ENCODE data around the gene MRPL23.

Gene MRPL23

DNA sequence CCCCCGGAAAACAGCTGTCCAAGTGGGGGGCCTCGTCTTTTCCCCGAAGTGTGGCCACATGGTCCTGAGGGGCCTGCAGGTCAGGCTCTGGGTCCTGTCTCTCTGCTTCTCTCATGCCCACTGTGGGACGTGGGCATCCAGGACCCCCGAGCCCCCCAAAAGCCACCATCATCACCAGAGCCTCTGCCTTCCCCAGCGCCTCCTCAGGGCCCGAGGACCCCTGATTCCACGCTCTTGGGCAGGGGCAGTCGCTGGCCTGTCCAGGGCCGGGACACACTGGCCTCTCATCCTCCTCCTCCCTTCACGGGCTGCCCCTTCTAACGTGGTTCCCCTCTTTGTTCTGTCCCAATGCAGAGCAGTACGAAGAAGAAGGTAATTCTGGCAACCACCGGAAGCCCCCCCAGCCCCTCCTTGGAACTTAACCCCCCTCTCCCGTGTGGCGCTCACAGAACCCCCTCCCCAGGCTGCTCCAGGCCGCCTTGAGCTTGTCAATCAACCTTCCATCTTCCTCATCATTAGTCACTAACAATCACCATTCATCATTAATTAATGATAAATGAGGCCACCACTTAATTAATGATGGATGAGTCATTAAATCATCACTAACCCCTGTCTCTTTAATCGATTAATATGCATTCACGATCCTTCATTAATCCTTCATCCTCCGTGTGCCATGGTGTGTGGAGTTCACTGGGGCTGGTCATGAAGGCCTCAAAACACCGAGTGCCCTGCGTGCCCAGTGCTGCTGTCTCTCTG, 23.8 kb upstream of the MRPL23 start:
- Histone ChIP-seq H3K27me3 (ENCODE audit: insufficient read depth, insufficient read length) (no peaks in the 10 kb centered on the region), H3K4me1 (ENCODE audit: insufficient read depth, insufficient read length) (peaks cover 26% of the 10 kb centered on the region), H3K9me3 (ENCODE audit: insufficient read depth, low read length) (no peaks in the 10 kb centered on the region), H3K9ac (ENCODE audit: insufficient read length, low read depth) (no peak overlapping the region), H3K36me3 (ENCODE audit: insufficient read depth, insufficient read length, low read length) (no peaks in the 10 kb centered on the region), H3K4me3 (ENCODE audit: insufficient read length, low read depth) (no peak overlapping the region)
- DNase-seq (ENCODE audit: low read depth, low spot score): no peak
- TF ChIP-seq SUZ12 (IDR thresholded peaks at IDR 0.05; ENCODE audit: extremely low read depth, insufficient read depth, insufficient read length) (no peak), YY1 (IDR thresholded peaks at IDR 0.05; ENCODE audit: insufficient read depth, insufficient read length) (no peak), ZNF274 (IDR thresholded peaks at IDR 0.05; ENCODE audit: low read depth, low read length) (no peak)

DNA sequence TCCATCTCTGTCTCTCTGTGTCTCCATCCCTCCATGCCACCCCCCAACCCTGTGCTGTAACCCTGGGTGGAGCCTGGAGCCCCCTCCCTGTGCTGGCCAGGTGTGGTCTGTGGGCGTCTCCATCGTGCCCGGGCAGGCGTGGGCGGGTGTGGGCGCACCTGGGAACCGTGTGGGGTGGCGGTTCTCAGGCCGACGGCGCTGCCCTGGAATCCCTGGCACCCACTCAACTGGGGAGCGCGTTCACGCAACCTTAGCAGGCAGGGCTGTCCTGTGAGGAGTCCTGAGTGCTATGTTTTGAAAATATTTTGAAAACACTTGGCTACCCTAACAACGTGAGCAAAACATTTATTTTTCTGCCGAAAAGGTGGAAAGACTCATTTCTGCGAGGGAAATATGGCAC, 23.0 kb upstream of the MRPL23 start:
- Histone ChIP-seq H3K4me1 (ENCODE audit: insufficient read depth, insufficient read length) (peaks cover 27% of the 10 kb centered on the region), H3K9ac (ENCODE audit: insufficient read length, low read depth) (no peak overlapping the region), H3K36me3 (ENCODE audit: insufficient read depth, insufficient read length, low read length) (no peaks in the 10 kb centered on the region), H3K4me3 (ENCODE audit: insufficient read length, low read depth) (no peak overlapping the region), H3K9me3 (ENCODE audit: insufficient read depth, low read length) (no peaks in the 10 kb centered on the region), H3K27me3 (ENCODE audit: insufficient read depth, insufficient read length) (no peaks in the 10 kb centered on the region)
- DNase-seq (ENCODE audit: low read depth, low spot score): no peak
- TF ChIP-seq ZNF274 (IDR thresholded peaks at IDR 0.05; ENCODE audit: low read depth, low read length) (no peak), YY1 (IDR thresholded peaks at IDR 0.05; ENCODE audit: insufficient read depth, insufficient read length) (no peak)

DNA sequence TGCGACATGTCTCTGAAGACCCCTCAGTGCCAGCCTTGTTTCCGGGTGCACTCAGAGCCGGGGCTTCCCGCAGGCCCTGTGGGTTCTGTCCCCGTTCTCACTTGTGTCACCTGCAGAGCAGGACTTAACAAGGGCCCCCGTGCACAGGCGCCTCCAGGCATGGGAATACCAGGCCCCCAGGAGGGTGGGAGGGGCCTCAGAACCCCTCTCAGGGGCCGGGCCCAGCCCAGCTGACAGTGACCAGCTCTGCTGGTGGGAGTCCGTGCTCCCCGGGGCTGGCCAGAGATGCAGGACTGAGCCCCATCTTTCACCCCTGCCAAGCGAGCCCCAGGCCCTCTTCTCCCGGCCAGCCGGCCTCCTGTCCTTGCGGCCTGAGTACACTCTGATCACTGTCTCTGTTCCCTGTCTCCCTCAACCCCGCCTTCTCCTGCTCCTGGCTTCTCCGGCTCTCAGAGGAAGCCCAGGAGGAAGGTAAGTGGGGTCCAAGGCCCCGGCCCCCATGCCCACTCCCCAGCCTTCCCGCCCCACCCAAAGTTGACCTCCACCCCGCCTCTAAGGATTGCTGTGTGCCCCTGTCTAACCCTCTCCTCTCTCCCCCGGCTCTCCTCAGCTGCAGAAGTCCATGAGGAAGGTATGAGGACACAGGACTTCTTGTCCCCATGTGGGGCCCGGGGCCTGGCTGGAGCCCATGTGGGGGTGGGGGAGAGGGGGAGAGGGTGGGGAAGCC, 22.3 kb upstream of the MRPL23 start:
- H3K9me3 ChIP-seq (ENCODE audit: insufficient read depth, low read length): no peaks in the 10 kb centered on the region
- H3K4me3 ChIP-seq (ENCODE audit: insufficient read length, low read depth): no peak overlapping the region
- H3K27me3 ChIP-seq (ENCODE audit: insufficient read depth, insufficient read length): no peaks in the 10 kb centered on the region
- H3K9ac ChIP-seq (ENCODE audit: insufficient read length, low read depth): no peak overlapping the region
- H3K4me1 ChIP-seq (ENCODE audit: insufficient read depth, insufficient read length): peaks cover 27% of the 10 kb centered on the region
- no peak for TF ChIP-seq SUZ12 (IDR thresholded peaks at IDR 0.05; ENCODE audit: extremely low read depth, insufficient read depth, insufficient read length)
- TF ChIP-seq ZNF274 (IDR thresholded peaks at IDR 0.05; ENCODE audit: low read depth, low read length): no peak
- no peak for TF ChIP-seq YY1 (IDR thresholded peaks at IDR 0.05; ENCODE audit: insufficient read depth, insufficient read length)
- no peak for DNase-seq (ENCODE audit: low read depth, low spot score)
- H3K36me3 ChIP-seq (ENCODE audit: insufficient read depth, insufficient read length, low read length): no peaks in the 10 kb centered on the region

DNA sequence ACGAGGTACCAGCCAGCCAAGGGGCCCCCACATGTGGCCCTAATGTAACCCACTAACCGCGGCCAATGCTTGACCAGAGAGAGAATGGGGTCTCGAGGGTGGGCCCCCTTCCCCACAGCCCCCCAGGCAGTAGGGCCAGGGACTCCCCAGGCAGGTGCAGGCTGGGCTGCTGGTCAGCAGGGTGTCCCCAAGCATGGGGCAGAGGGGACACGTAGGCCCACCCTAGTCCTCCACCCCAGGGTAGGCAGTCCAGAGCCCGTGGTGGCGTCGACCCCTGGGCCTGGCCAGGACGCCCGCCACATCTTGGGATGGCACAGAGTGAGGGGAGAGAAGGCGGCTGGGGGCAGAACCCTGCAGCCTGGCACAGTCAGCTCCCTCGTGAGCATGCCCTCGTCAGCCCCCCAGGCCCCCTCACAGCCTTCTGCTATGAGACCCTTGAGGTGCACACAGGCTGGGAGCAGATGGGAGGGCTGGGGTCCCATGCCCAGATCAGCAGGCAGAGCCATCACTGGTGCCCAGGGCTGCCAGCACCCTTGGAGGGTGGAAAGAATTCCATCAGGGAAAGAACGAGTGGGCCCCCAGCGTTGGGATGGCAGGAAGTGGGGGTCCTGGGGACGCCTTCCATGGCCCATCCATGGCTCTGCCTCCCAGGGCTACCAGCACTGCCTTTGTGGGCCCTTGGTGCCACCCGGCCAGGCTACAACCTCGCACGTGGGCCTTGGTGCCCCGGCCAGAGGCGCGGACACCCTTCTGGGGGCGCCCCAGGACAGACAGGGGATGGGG, 21.6 kb upstream of the MRPL23 start:
- Histone ChIP-seq H3K9me3 (ENCODE audit: insufficient read depth, low read length) (no peaks in the 10 kb centered on the region), H3K27me3 (ENCODE audit: insufficient read depth, insufficient read length) (no peaks in the 10 kb centered on the region), H3K36me3 (ENCODE audit: insufficient read depth, insufficient read length, low read length) (no peaks in the 10 kb centered on the region), H3K4me3 (ENCODE audit: insufficient read length, low read depth) (no peak overlapping the region), H3K9ac (ENCODE audit: insufficient read length, low read depth) (no peak overlapping the region), H3K4me1 (ENCODE audit: insufficient read depth, insufficient read length) (peaks cover 27% of the 10 kb centered on the region)
- no peak for TF ChIP-seq ZNF274 (IDR thresholded peaks at IDR 0.05; ENCODE audit: low read depth, low read length)
- no peak for TF ChIP-seq SUZ12 (IDR thresholded peaks at IDR 0.05; ENCODE audit: extremely low read depth, insufficient read depth, insufficient read length)
- no peak for TF ChIP-seq YY1 (IDR thresholded peaks at IDR 0.05; ENCODE audit: insufficient read depth, insufficient read length)
- DNase-seq (ENCODE audit: low read depth, low spot score): no peak

DNA sequence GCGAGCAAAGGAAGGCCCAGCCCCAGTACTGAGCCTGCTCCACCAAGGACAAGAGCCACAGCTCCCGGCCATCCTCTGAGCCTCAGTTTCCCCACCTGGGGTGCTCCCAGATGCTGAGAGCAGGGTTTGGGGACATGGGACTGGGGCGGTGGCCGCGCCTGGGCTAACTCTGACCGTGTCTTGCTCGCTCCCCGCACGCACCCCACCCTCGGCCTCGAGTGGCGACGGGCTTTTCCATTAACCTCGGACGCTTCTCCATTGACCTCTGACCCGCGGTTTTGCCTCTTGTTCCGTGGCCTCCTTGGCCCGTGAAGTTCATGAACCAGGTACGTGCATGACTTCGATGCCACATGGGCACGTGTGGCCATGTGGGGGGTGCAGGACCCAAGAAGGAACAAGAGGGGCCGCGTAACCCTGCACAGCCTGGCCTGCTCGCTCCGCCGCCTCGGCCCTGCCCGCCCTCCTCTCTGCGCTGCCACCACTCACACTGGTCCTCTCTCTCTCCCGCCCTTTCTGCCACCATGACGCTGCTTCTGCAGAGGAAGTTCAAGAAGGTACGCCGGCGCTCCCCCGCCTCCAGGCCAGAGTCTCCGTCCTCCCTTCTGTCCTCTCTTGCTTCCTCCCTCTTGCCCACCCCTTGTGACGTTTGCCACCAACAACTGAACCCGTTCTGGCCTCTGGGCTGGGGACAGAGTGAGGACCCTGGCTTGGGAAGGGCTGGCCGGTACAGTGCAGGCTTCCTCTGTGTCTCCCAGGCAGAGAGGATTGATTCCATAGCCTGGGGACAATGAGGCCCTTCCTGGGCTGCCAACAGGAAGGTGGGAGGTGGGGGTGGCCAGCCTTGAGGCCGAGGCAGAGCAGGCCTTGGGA, 20.7 kb upstream of the MRPL23 start:
- H3K27me3 ChIP-seq (ENCODE audit: insufficient read depth, insufficient read length): no peaks in the 10 kb centered on the region
- H3K4me3 ChIP-seq (ENCODE audit: insufficient read length, low read depth): no peak overlapping the region
- TF ChIP-seq ZNF274 (IDR thresholded peaks at IDR 0.05; ENCODE audit: low read depth, low read length): no peak
- no peak for TF ChIP-seq YY1 (IDR thresholded peaks at IDR 0.05; ENCODE audit: insufficient read depth, insufficient read length)
- TF ChIP-seq SUZ12 (IDR thresholded peaks at IDR 0.05; ENCODE audit: extremely low read depth, insufficient read depth, insufficient read length): no peak
- peaks cover 24% of the 10 kb centered on the region for H3K4me1 ChIP-seq (ENCODE audit: insufficient read depth, insufficient read length)
- no peak overlapping the region for H3K9ac ChIP-seq (ENCODE audit: insufficient read length, low read depth)
- H3K36me3 ChIP-seq (ENCODE audit: insufficient read depth, insufficient read length, low read length): no peaks in the 10 kb centered on the region
- H3K9me3 ChIP-seq (ENCODE audit: insufficient read depth, low read length): no peaks in the 10 kb centered on the region
- no peak for DNase-seq (ENCODE audit: low read depth, low spot score)

DNA sequence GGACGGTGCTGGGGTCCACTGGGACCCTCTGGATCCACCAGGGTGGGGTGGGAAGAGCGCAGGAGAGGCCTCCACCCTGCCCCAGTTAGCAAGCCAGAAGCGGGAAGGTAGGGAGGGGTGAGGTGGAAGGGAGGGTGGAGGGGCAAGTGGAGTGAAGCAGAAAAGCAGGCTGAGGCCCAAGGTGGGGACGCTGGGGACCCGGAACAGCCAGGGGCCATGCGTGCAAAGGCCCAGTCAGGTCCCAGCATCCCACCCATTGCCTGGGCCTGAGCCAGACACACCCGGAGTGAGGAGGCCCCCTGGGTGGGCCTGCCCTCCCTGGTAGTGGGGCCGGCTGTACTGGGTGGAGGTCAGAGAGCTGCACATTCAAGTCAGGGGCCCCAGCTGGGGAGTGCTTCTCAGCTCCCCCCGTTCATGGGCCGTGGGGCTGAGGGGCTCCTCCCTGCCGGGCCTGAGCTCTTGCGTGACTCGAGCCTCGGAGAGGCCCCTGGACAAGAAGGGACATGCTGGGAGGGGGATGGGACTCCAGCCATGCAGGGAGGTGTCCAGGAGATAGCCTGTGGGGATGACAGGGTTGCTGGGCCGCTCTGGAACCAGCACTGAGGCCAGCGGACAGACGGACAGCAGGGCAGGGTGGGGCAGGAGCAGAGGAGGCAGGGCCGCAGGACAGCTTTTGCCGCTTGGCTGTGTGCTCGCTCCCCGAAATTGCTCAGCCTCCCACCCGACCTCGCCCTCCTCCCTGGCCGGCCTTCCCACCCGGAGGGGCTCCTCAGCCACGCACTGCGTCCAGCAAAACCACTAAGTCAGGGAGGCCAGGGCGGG, 19.9 kb upstream of the MRPL23 start:
- Histone ChIP-seq H3K9ac (ENCODE audit: insufficient read length, low read depth) (peak overlapping the region; percentile 42), H3K27me3 (ENCODE audit: insufficient read depth, insufficient read length) (no peaks in the 10 kb centered on the region), H3K4me3 (ENCODE audit: insufficient read length, low read depth) (no peak overlapping the region), H3K4me1 (ENCODE audit: insufficient read depth, insufficient read length) (peaks cover 22% of the 10 kb centered on the region), H3K36me3 (ENCODE audit: insufficient read depth, insufficient read length, low read length) (no peaks in the 10 kb centered on the region), H3K9me3 (ENCODE audit: insufficient read depth, low read length) (no peaks in the 10 kb centered on the region)
- TF ChIP-seq SUZ12 (IDR thresholded peaks at IDR 0.05; ENCODE audit: extremely low read depth, insufficient read depth, insufficient read length) (no peak), YY1 (IDR thresholded peaks at IDR 0.05; ENCODE audit: insufficient read depth, insufficient read length) (no peak), ZNF274 (IDR thresholded peaks at IDR 0.05; ENCODE audit: low read depth, low read length) (no peak)
- no peak for DNase-seq (ENCODE audit: low read depth, low spot score)
